ENCODE results near the gene ARL5B. TPM values are rescaled to one million over a fixed set of nuclear protein-coding genes. Genes with fewer than 3 reads are reported as not detected.
A peak's percentile ranks its signal among the peaks of the same experiment; 100 is the strongest.
"Not testable (repeated sequence)": the region's sequence is repeated elsewhere in the genome, so short reads cannot be mapped to it uniquely, and the experiment has no call there.

ARL5B gene
- 7.7 TPM for total RNA-seq

- DNase-seq (ENCODE audit: low spot score) (peak; percentile 99), ATAC-seq (peak; percentile 96)
These were observed at the start of gene ARL5B for GRCh38 chr10:18659125-18659818. TSS of gene ARL5B (plus strand) at chr10:18659431. CDS start at chr10:18659638, 207 bp downstream.

- ATAC-seq: peak; percentile 93
- DNase-seq (ENCODE audit: low spot score): peak; percentile 63
These were observed 48.7 kb upstream of the ARL5B start for GRCh38 chr10:18610517-18610916.

GRCh38 chr10:18611168-18611567 lies 48.1 kb upstream of the ARL5B start:
- DNase-seq (ENCODE audit: low spot score): no peak
- ATAC-seq: no peak

- peak; percentile 74 for ATAC-seq
- DNase-seq (ENCODE audit: low spot score): no peak
These were observed 43.6 kb upstream of the ARL5B start for GRCh38 chr10:18615618-18616017.

GRCh38 chr10:18616337-18616736 lies 42.9 kb upstream of the ARL5B start:
- DNase-seq (ENCODE audit: low spot score): no peak
- peak; percentile 34 for ATAC-seq

GRCh38 chr10:18619016-18619415 lies 40.2 kb upstream of the ARL5B start:
- ATAC-seq: peak; percentile 72

GRCh38 chr10:18620856-18621255 lies 38.4 kb upstream of the ARL5B start:
- ATAC-seq (peak; percentile 73), DNase-seq (ENCODE audit: low spot score) (no peak)

More at GRCh38 chr10:18619016-18619415, 40.2 kb upstream of the ARL5B start:
- DNase-seq (ENCODE audit: low spot score): peak; percentile 70

GRCh38 chr10:18623671-18624070 lies 35.6 kb upstream of the ARL5B start:
- not testable (repeated sequence) for DNase-seq (ENCODE audit: low spot score); ATAC-seq

- DNase-seq (ENCODE audit: low spot score): no peak
- no peak for ATAC-seq
These were observed 33.3 kb upstream of the ARL5B start for GRCh38 chr10:18625886-18626285.

- DNase-seq (ENCODE audit: low spot score) (peak; percentile 94), ATAC-seq (peak; percentile 61)
These were observed 31.7 kb upstream of the ARL5B start for GRCh38 chr10:18627452-18628018.

- ATAC-seq; DNase-seq (ENCODE audit: low spot score): not testable (repeated sequence)
These were observed 26.7 kb upstream of the ARL5B start for GRCh38 chr10:18632500-18632899.

- ATAC-seq (no peak), DNase-seq (ENCODE audit: low spot score) (no peak)
These were observed 23.2 kb upstream of the ARL5B start for GRCh38 chr10:18635995-18636394.

GRCh38 chr10:18637400-18637799 lies 21.8 kb upstream of the ARL5B start:
- peak; percentile 67 for ATAC-seq
- DNase-seq (ENCODE audit: low spot score): not testable (repeated sequence)

GRCh38 chr10:18639719-18640118 lies 19.5 kb upstream of the ARL5B start:
- not testable (repeated sequence) for DNase-seq (ENCODE audit: low spot score)
- ATAC-seq: peak; percentile 68

- DNase-seq (ENCODE audit: low spot score) (no peak), ATAC-seq (no peak)
These were observed 12.1 kb upstream of the ARL5B start for GRCh38 chr10:18647151-18647550.

GRCh38 chr10:18647945-18648344 lies 11.3 kb upstream of the ARL5B start:
- ATAC-seq: no peak
- DNase-seq (ENCODE audit: low spot score): no peak

- no peak for DNase-seq (ENCODE audit: low spot score)
- ATAC-seq: no peak
These were observed 9.8 kb upstream of the ARL5B start for GRCh38 chr10:18649364-18649959.

GRCh38 chr10:18650404-18650997 lies 8.7 kb upstream of the ARL5B start:
- peak; percentile 24 for ATAC-seq
- DNase-seq (ENCODE audit: low spot score): no peak

- ATAC-seq (peak; percentile 95), DNase-seq (ENCODE audit: low spot score) (peak; percentile 94)
These were observed 7.8 kb upstream of the ARL5B start, which contains the start of gene NSUN6 for GRCh38 chr10:18651324-18652007. TSS of gene NSUN6 (minus strand) at chr10:18651587. CDS start at chr10:18651203, 384 bp downstream.

GRCh38 chr10:18653112-18653511 lies 6.1 kb upstream of the ARL5B start:
- ATAC-seq (no peak), DNase-seq (ENCODE audit: low spot score) (no peak)

GRCh38 chr10:18656724-18657123 lies 2.5 kb upstream of the ARL5B start:
- DNase-seq (ENCODE audit: low spot score): no peak
- ATAC-seq: no peak
